HG03432 (cell line): ENCODE data around the gene MAP2K6.

Source experiments
- ATAC-seq: cut with Tn5 transposase; IDR thresholded peaks from one replicate; pipeline ENCODE4 v1.9.1; 2021; ENCODE audit warnings: mild to moderate bottlenecking, moderate library complexity; ENCODE audit not compliant: unreplicated experiment

MAP2K6 gene

DNA sequence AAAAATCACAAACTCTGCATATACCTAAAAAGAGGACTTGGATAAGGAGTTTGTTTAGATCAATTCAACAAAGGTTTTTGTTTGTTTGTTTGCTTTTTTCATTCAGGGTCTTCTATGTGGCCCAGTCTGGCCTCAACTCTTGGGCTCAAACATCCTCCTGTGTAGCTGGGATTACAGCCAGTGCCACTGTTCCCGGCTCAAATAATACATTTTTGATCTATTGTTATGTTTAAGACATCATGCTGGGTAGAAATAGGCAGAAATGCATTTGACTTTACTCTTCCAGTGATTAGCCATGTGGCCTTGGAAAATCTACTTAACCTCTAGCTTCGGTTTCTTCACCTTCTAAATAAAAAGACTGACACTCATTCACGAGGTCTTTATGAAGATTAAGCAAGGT lies 11.5 kb downstream of the MAP2K6 start:
- no peak for ATAC-seq

DNA sequence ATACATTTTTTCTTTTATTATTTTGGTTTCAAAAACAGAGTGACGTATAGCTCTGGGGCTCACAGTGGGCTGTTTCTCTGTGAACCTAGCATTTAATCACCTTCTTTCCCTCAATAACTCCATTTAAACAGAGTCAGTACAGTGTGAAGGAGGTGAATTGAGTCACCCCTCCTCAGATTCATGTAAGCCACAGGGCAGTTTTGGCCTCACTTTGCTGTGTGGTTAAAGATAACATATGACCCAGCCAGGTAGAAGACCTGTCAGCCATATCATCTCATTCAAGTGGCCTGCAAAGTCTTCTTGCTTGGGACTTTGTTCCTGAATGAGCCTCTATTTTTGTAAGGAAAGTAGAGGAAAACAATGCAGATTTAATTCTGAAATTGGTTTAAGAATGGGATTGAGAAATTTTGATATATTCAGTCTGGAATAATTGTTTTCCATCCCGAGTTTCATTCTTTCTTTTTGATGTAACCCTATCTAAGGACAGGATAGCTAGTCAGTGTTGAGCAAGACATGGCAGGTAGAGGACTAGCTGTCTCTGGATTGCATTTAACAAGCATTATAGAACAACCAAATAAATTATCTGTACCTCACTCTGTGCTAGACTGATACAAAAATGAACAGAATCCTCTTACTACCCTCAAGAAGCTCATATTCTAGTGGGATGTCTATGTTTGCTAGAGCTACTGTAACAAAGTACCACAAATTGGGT lies 13.1 kb downstream of the MAP2K6 start:
- ATAC-seq = no peak

DNA sequence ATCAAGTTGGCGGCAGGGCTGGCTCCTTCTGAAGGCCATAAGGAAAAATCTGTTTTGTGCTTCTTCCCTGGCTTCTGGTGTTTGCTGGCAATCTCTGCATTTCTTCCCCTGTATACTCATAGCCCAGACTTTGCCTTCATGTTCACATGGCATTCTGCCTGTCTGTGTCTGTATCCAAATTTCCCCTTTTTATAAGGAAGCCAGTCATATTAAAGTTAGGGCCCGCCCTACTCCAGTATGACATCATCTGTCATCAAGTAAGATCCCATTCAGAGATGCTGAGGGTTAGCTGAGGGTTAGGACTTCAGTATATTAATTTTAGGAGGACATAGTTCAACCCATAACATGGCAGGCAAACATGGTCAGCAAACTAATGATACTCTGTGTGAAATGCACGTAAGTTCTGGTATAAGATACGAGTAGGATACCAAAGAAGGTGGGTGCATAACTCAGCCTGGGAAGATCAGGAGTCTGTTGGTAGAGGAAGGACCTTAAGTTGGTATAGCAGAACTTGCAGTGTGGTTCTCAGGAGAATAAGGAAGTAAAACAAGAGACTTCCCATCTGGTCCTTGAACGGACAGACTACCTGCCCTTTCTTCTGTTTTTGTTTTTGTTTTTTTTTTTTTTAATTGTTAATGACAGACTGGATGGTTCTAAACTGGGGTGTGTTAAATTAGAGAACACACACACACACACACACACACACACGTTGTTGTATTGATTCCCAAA lies 13.9 kb downstream of the MAP2K6 start:
- no peak for ATAC-seq

DNA sequence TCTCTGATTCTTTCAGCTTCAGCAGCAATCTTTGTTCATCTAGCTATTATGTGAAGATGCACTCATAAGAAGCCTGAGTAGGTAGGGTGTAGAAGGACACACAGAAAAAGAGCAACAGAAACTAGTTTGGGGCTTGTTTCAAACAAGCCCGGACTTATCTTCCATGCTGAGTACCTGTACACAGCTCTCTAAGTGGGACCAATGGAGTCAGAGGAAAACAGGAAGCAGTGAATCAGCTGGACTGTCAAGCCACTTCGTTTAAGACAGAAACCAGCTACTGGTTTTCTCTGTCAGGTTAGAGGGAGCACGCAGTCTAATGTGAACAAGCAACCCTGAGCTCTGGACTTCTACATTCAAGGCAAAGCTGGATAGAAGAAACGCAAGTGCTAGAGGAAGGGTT lies 16.0 kb downstream of the MAP2K6 start:
- peak; percentile 71 for ATAC-seq

DNA sequence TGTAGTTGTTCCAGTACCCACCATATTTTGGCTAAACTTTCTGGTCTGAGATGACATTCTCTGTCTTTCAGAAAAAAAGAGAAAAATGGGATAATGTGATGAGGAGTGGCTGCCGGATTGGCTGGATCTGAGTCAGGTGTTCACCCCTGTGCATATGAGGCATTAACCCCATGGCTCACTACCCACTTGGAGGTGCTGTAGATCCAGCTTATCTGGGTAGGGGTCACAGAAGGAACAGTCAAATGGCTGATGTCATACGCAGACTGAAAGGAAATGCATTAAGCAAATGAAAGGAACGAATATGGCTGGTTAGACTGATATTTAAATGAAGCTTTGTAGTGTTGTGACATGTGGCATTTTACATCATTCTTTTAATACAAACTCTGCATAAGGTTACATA lies 17.3 kb downstream of the MAP2K6 start:
- no peak for ATAC-seq

DNA sequence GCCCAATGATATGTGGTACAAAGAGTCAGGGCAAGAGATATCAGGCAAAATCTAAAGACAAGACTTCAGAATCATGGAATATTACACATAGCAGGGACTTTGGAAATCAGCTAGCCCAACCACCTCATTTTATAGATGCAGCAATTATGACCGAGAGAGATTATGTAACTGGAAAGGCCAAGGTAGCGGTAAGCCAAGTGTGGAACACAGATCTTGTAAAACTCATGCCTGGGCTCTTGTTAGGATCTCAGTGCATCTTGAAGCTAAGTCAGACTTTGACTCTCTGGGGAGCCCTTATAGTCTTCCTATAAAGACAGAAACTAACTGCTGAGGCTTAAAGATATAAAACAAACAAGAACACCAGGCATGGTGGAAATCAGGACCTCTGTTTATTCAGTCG lies 18.6 kb downstream of the MAP2K6 start:
- no peak for ATAC-seq

DNA sequence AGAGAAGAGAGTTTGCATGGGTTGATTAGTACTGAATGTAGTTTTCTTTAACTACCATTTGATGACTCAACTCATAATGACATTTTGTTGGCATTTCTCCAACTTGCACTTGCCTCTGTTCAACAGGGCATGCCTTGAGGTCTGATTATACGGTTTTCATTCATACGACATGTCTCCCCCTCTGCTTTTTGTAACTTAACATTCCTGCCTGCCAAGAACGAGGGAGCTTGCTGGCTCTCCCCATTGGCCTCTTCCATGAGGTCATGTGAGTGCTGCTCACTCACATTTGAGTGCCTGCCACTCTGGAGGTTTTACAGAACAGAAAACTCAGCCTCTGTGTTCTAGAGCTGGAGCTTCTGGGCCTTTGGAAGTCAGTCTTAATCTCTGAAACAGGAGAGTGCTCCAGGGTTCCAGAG lies 19.7 kb downstream of the MAP2K6 start:
- no peak for ATAC-seq

DNA sequence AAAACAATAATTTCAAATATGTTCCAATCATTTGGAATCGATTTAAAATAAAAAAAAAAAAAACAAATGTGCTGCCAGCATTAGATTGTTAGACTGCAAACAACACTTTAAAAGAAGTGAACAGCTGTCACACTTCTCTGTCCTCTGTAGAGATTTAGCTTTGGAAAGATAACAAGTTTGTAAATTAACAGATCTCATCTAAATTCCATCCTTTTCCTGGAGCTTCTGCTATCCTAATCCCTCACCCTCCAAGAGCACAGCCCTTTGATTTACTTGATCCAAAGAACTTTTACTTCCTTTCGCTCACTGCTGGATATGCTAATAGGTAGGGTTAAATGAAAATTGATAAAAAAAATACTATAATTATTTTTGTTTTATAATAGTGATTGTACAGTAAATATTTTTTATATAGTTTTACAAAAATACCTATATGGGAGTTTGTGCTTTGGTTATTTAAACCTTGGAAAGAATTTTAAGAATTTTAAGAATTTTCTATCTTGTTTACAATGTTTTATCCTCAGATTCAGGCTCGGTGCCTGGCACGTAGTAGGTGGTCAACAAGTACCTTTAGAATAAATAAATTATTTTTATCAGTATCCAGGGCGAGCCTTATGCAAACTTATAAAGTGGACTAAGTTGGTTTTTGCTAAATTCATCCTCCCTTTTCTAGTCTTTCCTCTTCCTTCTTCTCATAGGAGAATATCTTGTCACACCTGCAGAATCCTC lies 21.6 kb downstream of the MAP2K6 start:
- ATAC-seq = no peak

DNA sequence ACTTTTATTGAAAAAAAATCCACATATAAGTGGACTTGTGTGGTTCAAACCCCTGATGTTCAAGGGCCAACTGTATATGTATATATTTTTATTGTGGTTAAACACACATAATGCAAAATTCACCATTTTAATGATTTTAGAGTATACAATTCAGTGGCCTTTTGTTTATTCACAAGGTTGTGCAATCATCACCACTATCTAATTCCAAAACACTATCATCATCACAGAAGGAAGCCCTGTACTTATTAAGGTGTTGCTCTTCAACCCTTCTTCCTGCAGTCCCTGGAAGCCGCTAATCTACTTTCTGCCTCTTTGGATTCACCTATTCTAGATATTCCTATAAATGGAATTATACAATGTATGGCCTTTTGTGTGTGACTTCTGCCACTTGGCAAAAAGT lies 23.0 kb downstream of the MAP2K6 start:
- no peak for ATAC-seq

DNA sequence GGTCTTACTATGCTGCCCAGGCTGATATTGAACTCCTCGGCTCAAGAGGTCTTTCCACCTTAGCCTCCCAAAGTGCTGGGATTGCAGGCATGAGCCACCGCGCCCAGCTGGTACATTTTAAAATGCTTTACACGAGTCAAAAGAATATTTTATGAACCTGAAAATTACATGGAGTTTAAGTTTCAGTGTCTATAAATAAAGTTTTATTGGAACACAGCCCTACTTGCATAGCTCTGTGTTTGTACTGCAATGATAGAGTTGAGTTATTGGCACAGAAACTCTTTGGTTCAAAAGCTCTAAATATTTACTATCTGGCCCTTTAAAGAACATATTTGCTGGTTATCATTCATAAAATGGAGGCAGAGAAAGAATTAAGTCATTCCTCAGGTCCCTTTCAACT lies 24.3 kb downstream of the MAP2K6 start:
- no peak for ATAC-seq

DNA sequence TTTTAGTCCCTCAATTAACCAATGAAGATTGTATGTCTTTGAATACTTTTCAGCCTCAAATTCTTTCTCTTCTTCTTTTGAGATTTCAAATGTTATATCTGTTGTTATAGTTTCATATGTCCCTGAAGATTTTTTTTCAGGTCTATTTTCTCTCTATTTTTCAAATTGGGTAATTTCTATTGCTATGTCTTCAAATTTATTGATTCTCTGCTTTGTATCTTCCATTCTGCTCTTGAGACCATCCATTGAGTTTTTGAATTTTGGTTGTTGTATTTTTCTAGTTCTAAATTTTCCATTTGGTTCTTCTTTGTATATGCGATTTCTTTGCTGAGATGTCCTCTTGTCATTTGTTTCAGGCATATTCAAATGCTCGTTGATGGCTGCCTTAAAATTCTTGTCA lies 26.7 kb downstream of the MAP2K6 start:
- no peak for ATAC-seq

DNA sequence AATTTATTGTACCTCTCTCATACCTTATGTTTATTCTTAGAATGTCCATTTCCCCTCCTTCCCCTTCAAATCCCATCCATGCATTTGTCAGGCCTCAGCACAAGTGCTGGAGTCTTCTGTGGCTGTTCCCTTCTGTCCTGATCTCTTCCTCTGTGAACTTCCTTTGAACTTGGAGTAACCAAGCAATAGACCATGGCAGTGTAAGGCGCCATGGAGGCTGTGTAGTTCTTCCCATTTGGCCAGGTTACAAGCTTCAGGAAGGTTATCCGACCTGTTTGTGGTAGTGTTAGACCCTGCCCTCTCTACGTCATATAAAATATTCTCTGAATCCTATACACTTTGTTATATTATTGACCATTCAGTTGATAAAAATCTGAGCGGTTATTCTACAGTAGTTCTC lies 28.6 kb downstream of the MAP2K6 start:
- ATAC-seq = no peak

DNA sequence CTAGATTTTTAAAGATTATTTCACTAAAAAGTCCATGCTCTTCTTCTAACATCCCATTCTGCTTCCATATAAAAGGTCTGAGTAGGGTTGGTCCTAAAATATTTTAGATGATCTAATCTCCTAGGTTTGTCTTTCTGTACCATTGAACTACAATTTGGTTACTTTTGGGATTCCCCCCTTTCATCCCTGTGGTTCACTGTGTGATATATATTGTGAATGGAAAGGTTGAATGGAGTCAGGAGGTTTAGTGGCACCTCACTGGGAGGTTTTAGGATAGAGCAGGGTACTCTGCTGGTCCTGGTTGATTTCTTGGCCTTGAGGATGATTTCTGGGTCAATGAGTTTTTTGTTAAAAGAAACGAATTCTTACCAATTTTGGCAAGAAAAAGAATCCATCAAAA lies 29.5 kb downstream of the MAP2K6 start:
- no peak for ATAC-seq

DNA sequence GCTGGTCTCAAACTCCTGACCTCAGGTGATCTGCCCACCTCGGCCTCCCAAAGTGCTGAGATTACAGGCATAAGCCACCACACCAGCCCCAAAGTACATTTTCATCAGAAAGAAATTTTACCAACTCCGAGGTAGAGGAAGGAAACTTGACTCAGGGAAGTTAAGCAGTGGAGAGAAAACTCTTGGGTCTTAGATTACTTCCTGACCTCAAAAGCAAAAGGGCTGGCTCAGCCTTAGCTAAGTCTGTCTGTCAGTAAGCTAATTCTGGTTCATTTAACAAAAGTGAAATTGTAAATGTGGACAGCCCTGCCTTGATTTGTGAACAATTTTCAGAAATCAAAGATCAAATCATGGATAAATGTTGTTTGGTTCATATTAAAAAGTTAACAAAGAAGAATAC lies 30.6 kb downstream of the MAP2K6 start:
- ATAC-seq = no peak

DNA sequence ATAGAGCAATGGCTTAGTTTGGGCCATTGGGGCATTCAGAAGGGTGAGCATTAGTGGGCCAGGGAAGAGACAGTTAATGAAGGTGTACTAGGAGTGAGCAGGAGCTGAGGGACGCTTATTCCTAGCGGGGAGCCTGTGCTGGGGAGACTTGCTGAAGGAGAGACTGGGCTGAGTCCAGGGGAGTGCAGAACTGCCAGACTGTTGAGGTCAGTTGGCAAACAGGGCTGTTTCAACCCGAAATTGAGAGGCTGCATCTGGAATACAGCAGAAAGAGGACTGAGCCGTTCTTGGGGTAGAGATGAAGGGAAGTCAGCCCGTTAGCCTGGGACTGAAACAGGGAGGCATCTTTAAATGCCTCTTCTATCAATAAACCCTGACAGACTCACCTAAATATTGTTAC lies 33.2 kb downstream of the MAP2K6 start:
- no peak for ATAC-seq

DNA sequence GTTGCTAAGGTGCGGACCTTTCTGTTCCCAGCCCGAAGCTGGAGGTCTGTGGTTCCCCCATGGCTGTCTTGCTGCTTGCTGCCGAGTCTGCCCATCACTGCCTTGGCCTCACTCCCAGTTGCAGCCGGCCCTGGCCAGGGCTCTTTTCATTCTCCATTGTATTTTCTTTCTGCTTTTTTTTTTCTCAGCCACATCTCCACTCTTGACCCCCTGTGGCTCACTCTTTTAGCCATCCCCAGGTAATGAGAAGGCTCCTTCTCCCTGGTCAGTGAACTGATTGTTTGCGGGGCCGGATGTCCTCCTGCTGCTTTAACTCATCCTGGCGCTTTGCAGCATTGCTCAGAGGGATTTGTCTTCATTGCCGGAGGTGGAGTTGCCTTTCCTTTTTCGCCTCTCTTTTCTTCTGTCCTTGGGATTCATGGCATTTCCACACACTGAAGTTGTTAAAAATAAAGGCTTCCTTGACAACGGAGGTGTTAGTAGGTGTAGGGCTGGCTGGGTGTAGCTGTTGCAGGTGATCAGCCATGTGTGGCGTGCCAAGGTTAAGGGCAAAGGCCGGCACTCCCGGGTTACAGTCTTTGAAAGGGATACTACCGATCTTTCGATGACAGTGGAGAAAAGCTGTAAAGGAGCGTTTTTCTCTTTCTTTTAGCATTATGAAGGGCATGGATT lies 34.1 kb downstream of the MAP2K6 start:
- ATAC-seq = no peak

DNA sequence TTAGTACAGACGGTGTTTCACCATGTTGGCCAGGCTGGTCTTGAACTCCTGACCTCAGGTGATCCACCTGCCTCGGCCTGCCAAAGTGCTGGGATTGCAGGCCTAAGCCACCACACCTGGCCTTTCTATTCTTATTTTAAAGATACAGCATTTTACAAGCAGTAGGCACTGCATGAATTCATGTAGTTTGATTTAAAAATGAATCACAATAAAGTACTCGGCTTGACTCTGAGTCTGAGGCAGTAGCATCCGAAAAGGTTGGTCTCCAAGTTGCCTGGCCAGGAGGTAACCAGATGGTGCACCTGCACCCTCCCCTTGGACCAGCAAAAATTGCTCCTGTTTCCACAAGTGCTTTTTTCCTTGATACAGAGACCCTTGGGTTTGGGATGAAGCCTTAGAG lies 35.6 kb downstream of the MAP2K6 start:
- no peak for ATAC-seq

DNA sequence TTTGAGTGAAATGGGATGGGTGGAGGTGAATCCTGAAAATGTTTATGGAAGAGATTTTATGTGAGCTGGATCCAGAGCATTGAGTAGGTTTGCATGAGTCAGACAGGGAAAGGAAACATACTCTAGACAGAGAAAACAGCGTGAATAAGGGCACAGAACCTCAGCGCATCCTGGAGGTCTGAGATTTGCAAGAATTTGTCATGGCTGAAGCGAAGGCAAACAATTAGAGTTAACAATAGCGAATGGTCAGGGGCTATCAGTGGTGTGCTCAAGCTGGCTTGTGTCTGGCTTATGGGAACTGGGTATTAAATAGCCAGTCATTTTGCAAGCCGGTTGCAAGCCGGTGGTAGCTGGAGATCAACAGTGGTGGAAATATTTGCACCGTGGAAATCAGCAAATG lies 36.4 kb downstream of the MAP2K6 start:
- no peak for ATAC-seq

DNA sequence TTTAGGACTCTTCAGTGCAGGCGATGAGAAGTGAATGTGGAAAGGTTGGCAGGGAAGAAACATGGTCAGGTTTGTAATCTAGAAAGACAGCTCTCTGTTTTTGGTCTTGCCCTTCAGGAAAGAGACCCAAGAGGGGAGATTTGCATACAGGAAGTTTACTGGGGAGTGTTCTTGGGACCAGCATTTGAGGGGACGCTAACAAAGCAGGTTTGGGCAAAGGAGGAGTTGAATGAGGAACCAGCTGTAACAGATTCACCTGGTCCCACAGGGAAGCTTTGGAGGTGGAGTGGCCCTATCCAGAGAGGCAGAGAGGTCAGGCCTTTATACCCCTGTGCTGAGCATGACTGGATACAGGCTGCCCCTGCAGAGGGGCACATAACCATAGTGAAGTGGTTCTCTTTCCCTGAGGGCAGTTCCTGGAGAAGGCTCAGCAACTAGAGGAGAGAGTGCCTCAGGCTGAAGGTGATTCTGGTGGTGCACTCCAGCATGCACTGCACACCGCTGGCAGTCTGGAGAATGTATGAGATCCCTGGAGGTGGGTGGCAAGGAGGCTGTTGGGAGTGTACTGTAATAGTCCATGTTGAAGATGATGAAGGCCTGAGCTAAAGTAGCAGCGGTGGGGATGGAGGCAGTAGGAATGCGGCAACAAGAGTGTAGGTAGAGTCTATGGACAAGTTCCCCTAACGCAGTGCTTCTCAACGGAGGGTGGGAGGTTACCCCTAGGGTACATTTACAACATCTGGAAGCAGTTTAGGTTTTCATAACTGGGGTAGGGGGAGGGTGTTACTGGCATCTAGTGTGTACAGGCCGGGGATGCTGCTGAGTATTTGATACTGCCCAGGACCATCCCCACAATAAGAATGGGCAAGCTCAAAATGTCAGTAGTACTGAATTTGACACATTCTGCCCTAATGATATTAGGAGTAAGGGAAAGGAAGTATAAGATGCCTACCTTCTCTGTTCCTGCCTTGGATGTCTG lies 37.2 kb downstream of the MAP2K6 start:
- peak; percentile 81 for ATAC-seq

DNA sequence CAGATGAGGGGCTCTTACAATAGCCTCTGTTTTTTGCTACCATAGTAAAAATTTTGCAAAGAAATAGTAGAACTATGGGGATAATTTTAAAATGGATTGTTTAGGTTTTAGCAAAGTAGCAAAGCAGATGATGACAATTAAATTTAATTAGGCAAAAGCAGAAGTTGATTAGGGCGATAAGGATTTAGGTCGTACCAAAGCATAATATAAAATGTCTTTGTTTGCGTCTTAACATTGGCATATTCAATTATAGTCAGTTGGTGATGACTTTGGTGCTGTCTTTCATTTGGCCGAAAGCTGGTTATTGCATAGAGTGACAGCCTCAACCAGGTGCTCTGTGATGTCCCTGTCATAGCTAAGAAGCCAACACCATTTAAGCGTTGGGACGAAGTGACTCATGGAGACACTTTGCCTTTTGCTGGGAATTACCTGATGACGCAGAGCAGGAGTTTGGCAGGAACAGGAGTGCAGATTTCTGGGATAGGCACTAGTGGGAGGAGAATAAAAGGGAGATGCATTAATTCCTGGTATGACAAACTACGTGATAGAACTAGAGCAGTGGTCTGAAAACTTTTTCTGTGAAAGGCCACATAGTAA lies 38.3 kb downstream of the MAP2K6 start:
- no peak for ATAC-seq
